ENCODE results near the gene PCNA.
"Not testable (repeated sequence)": the region's sequence is repeated elsewhere in the genome, so short reads cannot be mapped to it uniquely, and the experiment has no call there.

Gene PCNA

GRCh38 chr20:5100684-5101347 lies 18.9 kb downstream of the PCNA start:
- H3K4me3 ChIP-seq: no peak overlapping the region
- no peak overlapping the region for H3K27ac ChIP-seq
- peaks cover 32% of the 10 kb centered on the region; the same call in 1 of the 2 replicates for H4K20me1 ChIP-seq
- H3K4me2 ChIP-seq: no peak overlapping the region
- no peaks in the 10 kb centered on the region for H3K9me3 ChIP-seq
- H3K4me1 ChIP-seq: no peaks in the 10 kb centered on the region
- no peak overlapping the region for H3K9ac ChIP-seq
- TF ChIP-seq Cebpa-rat (IDR thresholded peaks at IDR 0.05): no peak
- H3K27me3 ChIP-seq: no peaks in the 10 kb centered on the region
- H3K36me3 ChIP-seq: peaks cover 95% of the 10 kb centered on the region

- H3K4me1 ChIP-seq, H3K4me2 ChIP-seq, H3K9me3 ChIP-seq, H3K9ac ChIP-seq, H3K4me3 ChIP-seq, H3K27ac ChIP-seq, H3K27me3 ChIP-seq: not testable (repeated sequence)
- H4K20me1 ChIP-seq: peaks cover 32% of the 10 kb centered on the region; the same call in 1 of the 2 replicates
- peaks cover 95% of the 10 kb centered on the region for H3K36me3 ChIP-seq
Observed at GRCh38 chr20:5099909-5100308, 19.8 kb downstream of the PCNA start.

DNA sequence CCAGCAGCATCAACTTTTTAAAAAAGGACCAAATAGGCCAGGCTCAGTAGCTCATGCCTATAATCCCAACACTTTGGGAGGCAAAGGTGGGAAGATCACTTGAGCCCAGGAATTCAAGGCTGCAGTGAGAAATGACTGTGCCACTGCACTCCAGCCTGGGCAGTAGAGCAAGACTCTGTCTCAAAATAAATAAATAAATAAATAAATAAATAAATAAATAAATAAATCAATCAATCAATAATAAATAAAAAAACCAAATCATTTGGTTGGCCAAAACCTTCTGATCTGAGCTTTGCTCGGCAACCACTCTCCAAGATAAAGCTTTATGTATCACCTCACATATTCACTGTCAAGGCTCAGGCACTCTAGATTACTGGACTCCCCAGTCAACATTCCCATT lies 20.7 kb downstream of the PCNA start:
- not testable (repeated sequence) for H3K4me2 ChIP-seq, H3K27me3 ChIP-seq, H3K9ac ChIP-seq, H3K27ac ChIP-seq, H3K4me1 ChIP-seq, H3K4me3 ChIP-seq, H3K9me3 ChIP-seq
- Histone ChIP-seq H3K36me3 (peaks cover 86% of the 10 kb centered on the region), H4K20me1 (peaks cover 26% of the 10 kb centered on the region; the same call in 1 of the 2 replicates)

DNA sequence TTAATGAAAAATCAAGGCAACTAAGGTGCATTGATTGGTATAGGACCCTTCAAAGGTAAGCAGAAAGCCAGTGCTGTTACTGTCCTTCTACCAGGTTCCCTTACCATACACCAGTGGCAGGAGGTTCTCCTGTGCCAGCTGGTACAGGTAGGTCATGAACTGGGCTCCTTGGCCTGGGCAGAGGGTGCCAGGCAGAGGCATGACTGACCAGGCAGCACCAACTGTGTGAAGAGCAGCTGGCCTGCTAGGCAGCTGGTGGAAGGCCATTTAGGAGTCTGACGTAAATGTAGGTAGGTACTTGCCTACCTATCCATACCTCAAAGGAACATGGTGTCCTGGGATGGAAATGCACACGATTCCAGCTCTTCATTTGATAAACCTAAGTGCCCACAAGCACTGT lies 23.3 kb downstream of the PCNA start:
- Histone ChIP-seq H3K9me3 (no peaks in the 10 kb centered on the region), H4K20me1 (peaks cover 5% of the 10 kb centered on the region; the same call in 1 of the 2 replicates), H3K36me3 (peaks cover 67% of the 10 kb centered on the region), H3K4me1 (no peaks in the 10 kb centered on the region), H3K27ac (no peak overlapping the region), H3K4me3 (no peak overlapping the region), H3K27me3 (no peaks in the 10 kb centered on the region), H3K9ac (no peak overlapping the region), H3K4me2 (no peak overlapping the region)
- no peak for TF ChIP-seq Cebpa-rat (IDR thresholded peaks at IDR 0.05)

- Histone ChIP-seq H3K9me3 (no peaks in the 10 kb centered on the region), H4K20me1 (no peaks in the 10 kb centered on the region), H3K36me3 (peaks cover 63% of the 10 kb centered on the region), H3K27ac (no peak overlapping the region), H3K9ac (no peak overlapping the region), H3K27me3 (no peaks in the 10 kb centered on the region), H3K4me2 (no peak overlapping the region), H3K4me1 (no peaks in the 10 kb centered on the region), H3K4me3 (no peak overlapping the region)
- no peak for TF ChIP-seq Cebpa-rat (IDR thresholded peaks at IDR 0.05)
Observed at GRCh38 chr20:5095931-5096330, 23.8 kb downstream of the PCNA start.

DNA sequence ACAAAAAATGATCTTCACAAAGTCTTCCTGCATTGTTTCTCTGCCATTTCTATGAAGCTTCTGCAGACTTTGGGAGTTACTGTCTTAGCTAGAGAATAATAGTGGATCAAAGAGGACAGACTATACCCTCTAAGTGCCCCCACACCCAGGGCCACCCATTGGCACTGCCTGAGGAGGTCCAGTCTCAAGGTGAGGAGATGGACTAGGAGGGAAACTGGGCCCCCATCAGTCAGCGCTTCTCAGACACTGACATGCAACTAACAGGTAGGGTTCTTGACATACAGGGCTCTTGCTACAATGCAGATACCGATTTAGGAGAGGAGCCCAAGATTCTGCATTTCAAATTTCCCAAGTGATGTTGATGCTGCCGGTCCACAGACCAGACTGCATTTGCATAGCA lies 24.3 kb downstream of the PCNA start:
- H3K9ac ChIP-seq: no peak overlapping the region
- no peak overlapping the region for H3K4me2 ChIP-seq
- H3K9me3 ChIP-seq: no peaks in the 10 kb centered on the region
- no peaks in the 10 kb centered on the region for H4K20me1 ChIP-seq
- H3K27ac ChIP-seq: no peak overlapping the region
- peaks cover 1% of the 10 kb centered on the region for H3K4me1 ChIP-seq
- H3K4me3 ChIP-seq: no peak overlapping the region
- H3K36me3 ChIP-seq: peaks cover 61% of the 10 kb centered on the region
- no peak for TF ChIP-seq Cebpa-rat (IDR thresholded peaks at IDR 0.05)
- H3K27me3 ChIP-seq: no peaks in the 10 kb centered on the region

- H3K4me1 ChIP-seq: peaks cover 10% of the 10 kb centered on the region
- no peak for TF ChIP-seq Cebpa-rat (IDR thresholded peaks at IDR 0.05)
- no peaks in the 10 kb centered on the region for H3K27me3 ChIP-seq
- no peaks in the 10 kb centered on the region for H3K9me3 ChIP-seq
- no peak overlapping the region for H3K4me3 ChIP-seq
- H3K36me3 ChIP-seq: peaks cover 35% of the 10 kb centered on the region
- H3K9ac ChIP-seq: no peak overlapping the region
- H3K27ac ChIP-seq: no peak overlapping the region
- H4K20me1 ChIP-seq: no peaks in the 10 kb centered on the region
- no peak overlapping the region for H3K4me2 ChIP-seq
Observed at GRCh38 chr20:5092765-5093339, 26.9 kb downstream of the PCNA start.

DNA sequence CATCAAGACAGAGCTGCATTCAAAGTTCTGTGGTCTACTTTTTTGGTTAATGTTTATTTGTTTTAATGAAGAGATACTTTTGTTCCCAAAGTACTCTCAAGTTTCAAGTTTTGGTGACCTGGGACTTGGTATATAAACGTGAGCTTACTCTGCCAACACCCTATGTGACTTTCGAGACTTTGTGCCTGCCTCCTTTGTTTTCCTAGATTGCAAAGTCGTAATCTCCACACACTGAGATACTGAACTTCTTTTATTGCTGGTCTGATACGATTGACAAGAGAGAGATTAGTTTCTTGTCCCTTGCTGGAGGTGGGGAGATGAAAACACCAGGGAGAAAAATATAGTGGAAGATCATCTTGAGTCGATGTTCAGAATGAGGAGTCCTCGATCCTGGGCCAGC lies 27.9 kb downstream of the PCNA start:
- no peak overlapping the region for H3K9ac ChIP-seq
- no peaks in the 10 kb centered on the region for H4K20me1 ChIP-seq
- H3K9me3 ChIP-seq: no peaks in the 10 kb centered on the region
- H3K36me3 ChIP-seq: peaks cover 25% of the 10 kb centered on the region
- H3K4me2 ChIP-seq: no peak overlapping the region
- no peak overlapping the region for H3K4me3 ChIP-seq
- H3K4me1 ChIP-seq: peaks cover 10% of the 10 kb centered on the region
- H3K27ac ChIP-seq: no peak overlapping the region
- no peaks in the 10 kb centered on the region for H3K27me3 ChIP-seq
- no peak for TF ChIP-seq Cebpa-rat (IDR thresholded peaks at IDR 0.05)

DNA sequence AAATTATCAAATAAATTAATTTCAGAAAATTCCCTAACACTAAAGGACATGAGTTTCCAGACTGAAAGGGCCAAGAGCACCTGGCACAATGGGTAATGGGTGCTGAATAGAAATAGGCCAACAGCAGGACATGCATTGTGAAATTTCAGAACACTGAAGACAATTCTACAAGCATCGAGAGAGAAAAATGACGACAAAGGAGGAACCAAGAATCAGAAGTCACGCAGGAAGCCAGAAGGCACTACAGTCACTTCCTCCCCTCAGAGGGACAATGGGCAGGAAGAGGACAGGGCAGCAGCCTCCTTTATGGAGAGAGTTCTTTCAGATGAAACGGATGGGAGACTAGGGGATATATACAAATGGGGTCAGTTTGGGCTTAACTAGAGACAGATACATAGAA lies 29.6 kb downstream of the PCNA start:
- Histone ChIP-seq H3K4me2 (peak overlapping the region; percentile 10), H3K9ac (no peak overlapping the region), H3K36me3 (peaks cover 11% of the 10 kb centered on the region; the same call in 1 of the 2 replicates), H3K4me1 (peaks cover 19% of the 10 kb centered on the region), H3K27me3 (no peaks in the 10 kb centered on the region), H3K27ac (no peak overlapping the region), H4K20me1 (no peaks in the 10 kb centered on the region), H3K4me3 (no peak overlapping the region), H3K9me3 (no peaks in the 10 kb centered on the region)
- TF ChIP-seq Cebpa-rat (IDR thresholded peaks at IDR 0.05): no peak

DNA sequence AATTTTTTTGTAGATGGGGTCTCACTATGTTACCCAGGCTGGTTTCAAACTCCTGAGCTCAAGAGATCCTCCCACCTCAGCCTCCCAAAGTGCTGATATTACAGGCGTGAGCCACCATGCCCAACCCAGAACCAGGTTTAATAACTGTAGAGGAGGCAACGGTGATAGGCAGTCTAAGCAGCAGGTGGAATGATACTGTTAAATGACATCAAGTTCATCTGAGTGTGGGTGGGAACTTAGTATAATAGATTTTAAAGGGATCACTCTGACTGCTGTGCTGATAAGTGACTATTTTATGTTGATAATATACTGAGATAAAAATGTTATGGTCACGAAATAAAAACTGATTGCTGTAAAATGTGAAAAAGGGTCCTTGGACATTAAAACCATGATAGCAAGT lies 31.1 kb downstream of the PCNA start:
- H3K27me3 ChIP-seq: no peaks in the 10 kb centered on the region
- peaks cover 8% of the 10 kb centered on the region; the same call in 1 of the 2 replicates for H3K36me3 ChIP-seq
- TF ChIP-seq Cebpa-rat (IDR thresholded peaks at IDR 0.05): no peak
- H3K9me3 ChIP-seq: no peaks in the 10 kb centered on the region
- peaks cover 27% of the 10 kb centered on the region for H3K4me1 ChIP-seq
- no peak overlapping the region for H3K27ac ChIP-seq
- H4K20me1 ChIP-seq: no peaks in the 10 kb centered on the region
- no peak overlapping the region for H3K4me2 ChIP-seq
- H3K4me3 ChIP-seq: no peak overlapping the region
- H3K9ac ChIP-seq: no peak overlapping the region

Measured in BLaER1 (cell line).